ENCODE measurements around the gene ASB13.
A peak's percentile ranks its signal among the peaks of the same experiment; 100 is the strongest.

Gene ASB13

DNA sequence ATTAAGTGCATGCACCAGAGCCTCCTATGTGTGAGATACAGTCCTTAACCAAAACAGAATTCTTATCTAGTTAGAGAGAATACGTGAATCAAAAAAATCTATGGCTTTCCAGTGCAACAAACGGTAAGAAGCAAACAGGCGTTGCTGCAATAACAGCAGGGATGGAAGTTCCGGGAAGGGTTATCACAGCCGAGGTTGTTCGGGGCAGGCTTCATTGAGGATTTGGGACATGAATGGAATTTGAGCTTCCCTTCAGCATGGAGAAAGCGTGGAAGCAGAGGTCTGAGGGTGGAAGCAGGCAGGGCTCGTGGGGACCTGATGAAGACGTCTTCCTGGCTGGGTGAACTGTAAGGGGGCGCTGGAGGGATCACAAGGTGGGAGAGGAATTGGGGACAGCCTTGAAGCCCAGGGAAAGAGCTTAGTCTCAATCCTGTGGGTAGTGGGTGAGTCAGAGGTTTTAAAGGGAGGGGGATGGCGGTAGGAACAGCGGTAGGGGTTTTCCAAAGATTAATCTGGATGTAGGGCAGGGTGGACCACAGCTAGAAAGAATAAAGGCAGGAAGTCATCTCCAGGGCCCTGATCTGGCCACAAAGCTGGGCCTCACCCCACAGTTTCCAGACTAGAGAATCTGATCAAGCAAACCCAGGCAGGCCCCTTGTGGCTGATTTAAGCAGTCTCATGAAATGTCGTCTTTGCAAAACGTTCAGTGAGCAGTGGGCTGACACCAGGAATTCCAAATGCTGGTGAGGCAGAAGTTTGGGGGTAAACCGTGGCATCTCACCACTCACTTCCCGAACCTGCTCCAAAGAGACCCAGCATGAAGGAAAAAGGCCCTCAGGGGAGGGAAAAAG is 76.5 kb downstream of the ASB13 start:
- peak; percentile 37 to 44 for DNase-seq (ENCODE audit: low read depth in 2 of 2)

DNA sequence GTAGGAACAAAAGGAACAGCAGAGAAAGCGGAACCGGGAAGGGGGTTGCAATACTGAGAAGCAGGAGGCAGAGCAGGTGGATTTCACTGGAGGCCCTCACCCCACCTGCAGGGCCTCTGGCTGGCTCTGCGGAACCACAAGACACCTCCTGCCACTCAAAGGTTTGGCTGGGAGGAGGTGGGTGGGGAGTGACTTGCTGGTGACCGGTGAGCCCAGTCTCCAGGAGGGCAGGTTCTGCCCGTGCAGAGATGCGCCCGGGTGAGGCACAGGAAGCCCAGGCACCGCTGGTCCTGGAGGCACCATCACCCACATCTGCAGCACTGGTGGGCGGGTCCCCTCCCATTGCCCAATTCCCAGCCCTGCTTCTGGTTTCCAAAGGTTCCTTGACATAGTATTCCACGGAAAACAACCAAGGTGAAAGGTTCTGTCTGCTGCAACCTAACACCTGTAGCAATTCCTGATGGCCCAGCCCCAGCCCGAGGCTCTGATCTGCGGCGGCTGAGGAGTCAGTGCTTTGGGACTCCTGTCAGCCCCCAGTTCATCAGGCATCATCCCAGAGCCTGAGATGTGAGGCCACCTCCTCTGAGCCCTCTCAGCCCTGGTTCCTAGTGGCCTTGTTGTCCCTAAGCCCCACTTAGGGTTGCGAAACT is 77.3 kb downstream of the ASB13 start:
- no peak for DNase-seq (ENCODE audit: low read depth in 2 of 2)

All from fibroblast of skin of left quadriceps (primary cell).